ENCODE results near the gene MEX3A. TPM values are rescaled to one million over a fixed set of nuclear protein-coding genes. Genes with fewer than 3 reads are reported as not detected.
A peak's percentile ranks its signal among the peaks of the same experiment; 100 is the strongest.
"Not testable (repeated sequence)": the region's sequence is repeated elsewhere in the genome, so short reads cannot be mapped to it uniquely, and the experiment has no call there.

MEX3A gene
- total and polyA plus RNA-seq, 7 donors, result 0.23 to 1.5 (median 0.33) TPM

- TF ChIP-seq POLR2AphosphoS5 (IDR thresholded peaks at IDR 0.05), result peak in 1 of 4 donors; percentile 34
- not testable (repeated sequence) for H3K36me3 ChIP-seq, DNase-seq, H3K27me3 ChIP-seq, H3K9me3 ChIP-seq
- Histone ChIP-seq H3K4me1 (peaks cover 0 to 99% (median 98%) of the 10 kb centered on the region in 4 donors), H3K4me3 (peak overlapping the region in 3 of 4 donors; percentile 28 to 42 (median 39)), H3K27ac (peak overlapping the region; percentile 95 to 100 (median 98))
- intact Hi-C loops (cut with DNase I), result loop anchor here (5.0 kb wide), 1 partner anchor 336 kb away; no protein-coding TSS in a partner anchor
- 46 to 59% methylated on average over 4 of the region's 4 CpGs for WGBS, 2 donors
Observed at GRCh38 chr1:156121005-156121404, 38.7 kb upstream of the MEX3A start.

GRCh38 chr1:156120318-156120717, 38.1 kb upstream of the MEX3A start:
- intact Hi-C loops (cut with DNase I), result loop anchor here (5.0 kb wide), 1 partner anchor 337 kb away; no protein-coding TSS in a partner anchor
- TF ChIP-seq POLR2AphosphoS5 (IDR thresholded peaks at IDR 0.05) (no peak), CTCF (IDR thresholded peaks at IDR 0.05) (no peak)
- Histone ChIP-seq H3K4me1 (peaks cover 0 to 92% (median 92%) of the 10 kb centered on the region in 4 donors), H3K4me3 (peak overlapping the region in 2 of 4 donors; percentile 81 to 95), H3K9me3 (no peaks in the 10 kb centered on the region), H3K36me3 (no peaks in the 10 kb centered on the region), H3K27ac (peak overlapping the region; percentile 95 to 100 (median 98)), H3K27me3 (no peaks in the 10 kb centered on the region)
- 82 to 88% methylated on average over 3 of the region's 3 CpGs for WGBS, 2 donors
- no peak for DNase-seq

DNA sequence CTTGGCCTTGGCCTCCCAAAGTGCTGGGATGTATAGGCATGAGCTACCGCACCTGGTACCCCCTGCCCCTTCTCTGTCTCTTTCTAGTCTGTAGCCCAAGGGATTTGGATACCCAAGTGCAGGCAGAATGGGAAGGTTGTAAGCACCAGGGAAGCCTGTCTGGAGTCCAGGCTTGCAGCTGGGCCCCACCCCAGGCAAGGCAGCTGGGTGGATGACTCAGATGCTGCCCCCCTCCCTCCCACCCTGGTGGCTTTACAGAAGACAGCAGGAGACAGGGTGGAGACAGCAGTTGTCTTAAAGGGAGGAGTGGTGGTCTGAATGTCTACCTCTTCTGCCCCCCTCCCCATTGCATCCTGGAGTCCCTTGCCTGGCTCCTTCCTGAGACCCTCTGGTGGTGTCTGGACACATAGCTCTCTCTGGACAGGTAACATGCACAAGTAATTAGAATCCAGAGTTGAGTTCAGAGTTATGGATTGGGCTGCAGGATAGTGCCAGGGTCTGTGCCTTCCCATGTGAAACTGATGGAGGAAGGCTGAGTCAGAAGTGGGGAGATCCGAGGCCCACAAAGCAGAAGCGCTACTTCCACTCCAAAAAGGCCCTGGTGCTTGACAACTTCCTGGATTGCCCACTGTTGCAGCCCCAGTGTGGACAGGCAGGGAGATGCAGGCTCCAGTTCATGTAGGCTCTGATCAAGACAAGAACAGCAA, 37.4 kb upstream of the MEX3A start:
- Histone ChIP-seq H3K9me3 (no peaks in the 10 kb centered on the region), H3K27me3 (no peaks in the 10 kb centered on the region), H3K4me3 (peak overlapping the region in 3 of 4 donors; percentile 81 to 95 (median 86)), H3K36me3 (no peaks in the 10 kb centered on the region), H3K4me1 (peaks cover 0 to 86% (median 85%) of the 10 kb centered on the region in 4 donors), H3K27ac (peak overlapping the region; percentile 95 to 100 (median 98))
- intact Hi-C loops (cut with DNase I), result loop anchor here (5.0 kb wide), 1 partner anchor 338 kb away; no protein-coding TSS in a partner anchor
- DNase-seq, result peak; percentile 86
- TF ChIP-seq EP300 (IDR thresholded peaks at IDR 0.05), result no peak
- no peak for TF ChIP-seq POLR2A (IDR thresholded peaks at IDR 0.05)
- TF ChIP-seq CTCF (IDR thresholded peaks at IDR 0.05), result peak in 1 of 4 experiments; percentile 18
- TF ChIP-seq POLR2AphosphoS5 (IDR thresholded peaks at IDR 0.05), result peak in 3 of 4 donors; percentile 21 to 59 (median 27)
- 44 to 57% methylated on average over 3 of the region's 3 CpGs for WGBS, 2 donors

- peak overlapping the region; percentile 81 to 99 (median 90) for H3K4me3 ChIP-seq
Observed at GRCh38 chr1:156118177-156118868, 36.1 kb upstream of the MEX3A start.

More at GRCh38 chr1:156118177-156118868, 36.1 kb upstream of the MEX3A start:
- no peaks in the 10 kb centered on the region for H3K9me3 ChIP-seq
- TF ChIP-seq CTCF (IDR thresholded peaks at IDR 0.05) (no peak), EP300 (IDR thresholded peaks at IDR 0.05) (no peak), POLR2A (IDR thresholded peaks at IDR 0.05) (peak; percentile 69 to 77), POLR2AphosphoS5 (IDR thresholded peaks at IDR 0.05) (peak; percentile 88 to 91 (median 90))
- peaks cover 0 to 84% (median 83%) of the 10 kb centered on the region in 4 donors for H3K4me1 ChIP-seq
- 6 to 52% methylated on average over 8 of the region's 8 CpGs for WGBS, 2 donors
- H3K36me3 ChIP-seq, result no peaks in the 10 kb centered on the region
- peak overlapping the region; percentile 95 to 100 (median 98) for H3K27ac ChIP-seq
- peak; percentile 90 for DNase-seq
- intact Hi-C loops (cut with DNase I), result no loop called here
- H3K27me3 ChIP-seq, result no peaks in the 10 kb centered on the region

Data from sigmoid colon (tissue), 7 donors.